ENCODE data around the gene IRAK4.

DNA sequence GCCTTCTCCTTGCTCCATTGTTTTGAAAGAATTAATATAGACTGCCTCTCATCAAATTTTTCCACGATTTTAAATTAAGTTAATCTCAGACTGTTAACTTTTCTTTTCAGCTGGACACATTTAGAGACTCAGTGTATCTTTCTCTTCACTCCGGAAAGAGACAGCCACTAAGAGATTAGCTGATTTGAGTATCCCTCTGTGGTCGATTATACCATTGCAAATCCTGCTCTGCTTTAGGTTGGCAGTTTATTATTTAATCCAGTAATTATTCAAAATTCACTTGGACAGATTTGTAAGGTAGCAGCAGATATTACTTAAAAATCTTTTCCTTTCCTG, 48.0 kb downstream of the IRAK4 start:
- TF ChIP-seq EZH2 (IDR thresholded peaks at IDR 0.05) (no peak), POLR2AphosphoS5 (IDR thresholded peaks at IDR 0.05; ENCODE audit: borderline replicate concordance, low read depth, low read length) (no peak), FOXP2 (optimal IDR thresholded peaks at IDR 0.05; ENCODE audit: control extremely low read depth, extremely low read length, insufficient read depth) (no peak)
